Common myeloid progenitor, CD34-positive (primary cell): Measurements from ENCODE around the gene CBX7.
"Not testable (repeated sequence)": the region's sequence is repeated elsewhere in the genome, so short reads cannot be mapped to it uniquely, and the experiment has no call there.

Experiments used
- CTCF ChIA-PET: fragments of 350-600 bp; sonication (Branson Sonifier 250); formaldehyde crosslinking; loops from one replicate; lab custom pipeline; 2021; ENCODE audit warnings: antibody characterized with exemption; lab: Charles Lee
- POLR2A ChIA-PET: fragments of 350-600 bp; sonication (Branson Sonifier 250); formaldehyde crosslinking; loops from one replicate; lab custom pipeline; 2021; ENCODE audit warnings: antibody characterized with exemption; lab: Charles Lee
- DNase-seq, 3 donors: peaks; one replicate each; pipeline versions ENCODE4 v3.0.0 to v3.0.0-alpha.2; 2013
- H3K27ac ChIP-seq, 2 experiments: 1 replicate in 1 of 2; 2 replicates in 1 of 2; pipeline ENCODE4 v1.7.0; 2013; ENCODE audit warnings: inconsistent platforms in 2 of 2, low read length in 2 of 2, mild to moderate bottlenecking in 2 of 2, low read depth in 1 of 2, moderate library complexity in 1 of 2; ENCODE audit not compliant: severe bottlenecking in 2 of 2, insufficient read depth in 1 of 2, poor library complexity in 1 of 2
- H3K27me3 ChIP-seq, 5 experiments: replicated peaks in 2 of 5; 1 replicate in 3 of 5; 2 replicates in 2 of 5; pipeline versions ENCODE4 v1.6.1 to v1.7.0; 2013; ENCODE audit warnings: low read length in 4 of 5, mild to moderate bottlenecking in 2 of 5, moderate library complexity in 2 of 5, inconsistent platforms in 1 of 5; ENCODE audit not compliant: insufficient read depth in 5 of 5, control insufficient read depth in 4 of 5
- H3K36me3 ChIP-seq, 4 experiments: 1 replicate in 2 of 4; 2 replicates in 2 of 4; pipeline versions ENCODE4 v1.6.1 to v1.7.0; 2013; ENCODE audit warnings: low read length in 3 of 4, control low read depth in 1 of 4, mild to moderate bottlenecking in 1 of 4; ENCODE audit not compliant: control insufficient read depth in 4 of 4, insufficient read depth in 4 of 4
- H3K4me1 ChIP-seq, 4 experiments: 1 replicate in 3 of 4; 2 replicates in 1 of 4; pipeline versions ENCODE4 v1.6.1 to v1.7.1; 2013; ENCODE audit warnings: low read length in 3 of 4, mild to moderate bottlenecking in 3 of 4, control low read depth in 1 of 4, inconsistent platforms in 1 of 4, moderate library complexity in 1 of 4; ENCODE audit not compliant: control insufficient read depth in 4 of 4, insufficient read depth in 4 of 4; ENCODE audit errors: control extremely low read depth in 1 of 4
- H3K4me3 ChIP-seq, 7 experiments: 1 replicate in 4 of 7; 2 replicates in 3 of 7; pipeline versions ENCODE4 v1.5.1 to v1.7.0; 2013; ENCODE audit warnings: mild to moderate bottlenecking in 7 of 7, low read length in 6 of 7, moderate library complexity in 6 of 7, inconsistent platforms in 2 of 7, low read depth in 2 of 7, control low read depth in 1 of 7; ENCODE audit not compliant: insufficient read depth in 4 of 7, control insufficient read depth in 1 of 7; ENCODE audit errors: extremely low read depth in 1 of 7
- H3K9me3 ChIP-seq, 5 experiments: 1 replicate in 4 of 5; 2 replicates in 1 of 5; pipeline versions ENCODE4 v1.6.1 to v1.7.1; 2013; ENCODE audit warnings: low read length in 4 of 5, mild to moderate bottlenecking in 2 of 5, inconsistent platforms in 1 of 5, low read depth in 1 of 5, moderate library complexity in 1 of 5; ENCODE audit not compliant: control insufficient read depth in 4 of 5, insufficient read depth in 2 of 5; ENCODE audit errors: control extremely low read depth in 1 of 5
- WGBS: methylation state at CpG from one replicate; pipeline ENCODE4 v1.1.5; 2013; ENCODE audit not compliant: insufficient coverage; 5-methylcytosine and 5-hydroxymethylcytosine counted together

Gene CBX7

DNA sequence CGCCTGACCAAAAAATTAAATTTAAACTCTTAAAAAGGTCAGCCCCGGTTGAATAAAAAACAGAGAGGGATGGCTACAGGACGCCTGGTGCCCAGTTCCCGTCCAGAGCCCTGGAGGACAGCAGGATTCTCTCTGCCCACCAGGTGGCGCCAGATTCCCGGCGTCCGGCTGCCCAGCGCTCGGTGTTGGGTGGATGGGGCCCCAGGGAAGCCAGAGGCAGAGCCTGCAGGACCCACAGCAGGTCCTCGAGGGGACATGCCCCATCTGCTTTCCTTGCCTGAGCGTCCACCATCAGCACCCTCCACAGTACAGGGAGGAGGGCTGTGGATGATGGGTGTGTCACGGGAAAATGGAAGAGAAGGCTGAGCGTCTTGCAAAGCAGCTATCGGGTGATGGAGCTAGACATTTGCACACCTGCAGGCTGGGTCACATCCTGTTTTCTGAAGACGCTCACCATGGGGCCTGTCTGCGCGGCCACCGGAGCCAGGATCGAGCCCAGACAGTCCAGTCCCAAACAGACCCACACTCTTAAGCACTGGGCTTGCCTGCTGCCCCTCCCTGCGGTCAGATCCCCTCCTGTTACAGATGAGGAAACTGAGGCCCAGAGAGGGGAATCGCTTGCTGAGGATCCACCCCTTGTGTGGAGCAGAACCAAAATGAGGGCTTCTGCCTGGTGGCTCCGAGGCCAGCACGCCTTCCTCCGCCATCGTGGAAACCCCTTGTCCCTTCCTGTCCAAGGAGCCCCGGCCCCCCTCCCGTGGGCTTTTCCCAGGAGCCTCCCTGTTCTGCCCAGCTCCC, 18.5 kb upstream of the CBX7 start:
- CTCF ChIA-PET, result interaction anchor here (0.6 to 8.1 kb wide), 28 partner anchors 8 to 1895 kb away, joined by 3 to 112 read pairs (median 3); partner anchors contain the start of gene RPL3
- POLR2A ChIA-PET, result interaction anchor here (1.3 to 1.9 kb wide), 3 partner anchors 140 to 148 kb away, joined by 4 to 6 read pairs (median 4); partner anchors contain the start of gene RPL3
- DNase-seq, result peak; percentile 64 to 73 (median 71)
- peaks cover 3 to 37% (median 27%) of the 10 kb centered on the region in 4 experiments for H3K4me1 ChIP-seq
- H3K9me3 ChIP-seq, result peaks cover 0 to 2% (median 0%) of the 10 kb centered on the region in 5 experiments
- H3K27ac ChIP-seq, result no peak overlapping the region
- WGBS, result 23% methylated on average over 18 of the region's 28 CpGs
- peaks cover 0 to 9% (median 4%) of the 10 kb centered on the region in 5 experiments for H3K27me3 ChIP-seq
- peak overlapping the region in 3 of 7 experiments; percentile 19 to 57 (median 33) for H3K4me3 ChIP-seq
- H3K36me3 ChIP-seq, result no peaks in the 10 kb centered on the region

DNA sequence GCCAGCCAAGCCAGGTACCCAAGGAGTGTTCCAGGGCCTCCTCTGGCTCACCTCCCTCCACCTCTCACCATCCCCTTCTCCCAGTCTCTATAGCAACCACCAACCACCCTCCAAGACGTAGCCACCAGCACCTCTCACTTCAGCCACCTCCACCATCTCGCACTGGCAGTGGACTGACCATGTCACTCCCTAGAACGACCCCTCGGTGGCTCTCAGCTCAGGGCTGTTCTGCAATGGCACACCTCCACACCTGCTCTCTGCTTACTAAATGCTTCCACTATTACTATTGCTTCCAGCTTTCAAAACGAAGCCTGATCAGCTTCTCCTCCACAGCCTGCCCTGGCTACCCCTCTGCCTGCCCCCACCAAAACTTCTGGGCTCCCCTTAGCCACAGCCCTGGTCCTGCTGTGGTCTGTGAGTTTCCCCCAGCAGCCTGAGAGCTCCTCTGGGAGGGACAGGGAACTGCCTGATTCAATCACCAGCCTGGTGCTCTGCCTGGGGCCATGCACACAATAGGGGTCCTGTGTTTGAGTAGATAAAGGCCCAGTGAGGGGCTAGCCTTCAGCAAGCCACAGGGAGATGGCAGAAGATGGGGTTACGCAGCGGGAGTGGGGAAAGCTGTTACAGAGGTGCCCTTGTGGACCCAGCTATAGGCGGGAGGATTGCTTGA, 17.5 kb upstream of the CBX7 start:
- Histone ChIP-seq H3K4me1 (peaks cover 3 to 31% (median 24%) of the 10 kb centered on the region in 4 experiments), H3K27me3 (peaks cover 0 to 9% (median 4%) of the 10 kb centered on the region in 5 experiments), H3K9me3 (peaks cover 0 to 4% (median 0%) of the 10 kb centered on the region in 5 experiments), H3K27ac (no peak overlapping the region), H3K4me3 (no peak overlapping the region), H3K36me3 (no peaks in the 10 kb centered on the region)
- CTCF ChIA-PET, result interaction anchor here (0.7 to 8.1 kb wide), 22 partner anchors 9 to 305 kb away, joined by 3 to 112 read pairs (median 4); partner anchors contain the start of gene RPL3
- POLR2A ChIA-PET, result interaction anchor here (1.9 kb wide), 1 partner anchor 141 kb away, joined by 6 read pairs; no protein-coding TSS in a partner anchor
- DNase-seq, result no peak
- WGBS, result 56% methylated on average over 7 of the region's 8 CpGs

DNA sequence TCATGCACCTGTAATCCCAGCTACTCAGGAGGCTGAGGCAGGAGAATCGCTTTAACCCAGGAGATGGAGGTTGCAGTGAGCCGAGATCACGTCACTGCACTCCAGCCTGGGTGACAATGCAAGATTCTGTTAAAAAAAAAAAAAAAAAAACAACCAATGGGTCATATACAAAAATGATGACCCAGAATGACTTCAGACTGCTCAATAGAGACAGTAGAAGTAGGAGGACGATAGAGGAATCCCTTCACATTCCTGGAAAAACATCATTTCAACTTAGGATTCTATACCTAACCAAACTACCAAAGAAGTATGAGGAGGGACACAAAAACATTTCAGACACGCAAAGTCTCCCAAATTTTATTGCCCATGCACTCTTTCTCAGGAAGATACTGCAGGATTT, 14.1 kb upstream of the CBX7 start:
- Histone ChIP-seq H3K27ac (no peak overlapping the region), H3K4me1 (peaks cover 0 to 8% (median 7%) of the 10 kb centered on the region in 4 experiments), H3K27me3 (peaks cover 0 to 9% (median 5%) of the 10 kb centered on the region in 5 experiments), H3K9me3 (peaks cover 0 to 4% (median 0%) of the 10 kb centered on the region in 5 experiments), H3K36me3 (no peaks in the 10 kb centered on the region), H3K4me3 (no peak overlapping the region)
- ChIA-PET CTCF (interaction anchor here (1.1 to 8.1 kb wide), 5 partner anchors 11 to 150 kb away, joined by 3 to 112 read pairs (median 5); partner anchors contain the start of gene RPL3), POLR2A (no interaction called here)
- WGBS, result 80% methylated on average over 3 of the region's 5 CpGs
- no peak for DNase-seq

DNA sequence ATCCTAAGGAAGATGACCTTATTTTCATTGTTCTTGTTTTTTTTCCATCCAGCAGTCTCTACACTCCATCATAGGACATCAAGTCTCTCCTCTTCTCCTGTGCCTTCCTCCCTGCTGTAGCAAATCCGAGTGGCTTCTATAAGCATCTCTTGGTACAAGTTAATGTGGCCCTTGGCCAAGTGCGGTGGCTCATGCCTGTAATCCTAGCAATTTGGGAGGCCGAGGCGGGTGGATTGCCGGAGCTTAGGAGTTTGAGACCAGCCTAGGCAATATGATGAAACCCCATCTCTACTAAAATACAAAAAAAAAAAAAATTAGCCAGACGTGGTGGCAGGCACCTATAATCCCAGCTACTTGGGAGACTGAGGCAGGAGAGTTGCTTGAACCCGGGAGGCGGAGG, 3.6 kb upstream of the CBX7 start:
- POLR2A ChIA-PET, result not testable (repeated sequence)

DNA sequence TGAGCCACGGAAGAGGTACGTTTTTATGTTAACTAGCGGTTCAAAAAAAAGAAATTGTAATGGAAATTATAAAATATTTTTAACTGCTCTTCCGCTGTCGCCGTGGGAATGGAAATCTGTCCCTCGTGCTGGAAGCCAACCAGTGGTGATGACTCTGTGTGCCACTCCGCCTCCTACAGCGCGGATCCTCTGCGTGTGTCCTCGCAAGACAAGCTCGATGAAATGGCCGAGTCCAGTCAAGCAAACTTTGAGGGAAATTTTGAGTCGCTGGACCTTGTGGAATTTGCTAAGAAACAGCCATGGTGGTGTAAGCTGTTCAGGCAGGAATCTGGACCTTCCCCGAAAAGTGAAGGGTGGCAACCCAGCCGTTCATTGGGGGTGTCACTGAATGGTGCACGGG, 2.9 kb upstream of the CBX7 start:
- WGBS, result 90% methylated on average over 11 of the region's 18 CpGs
- CTCF ChIA-PET, result interaction anchor here (0.8 to 2.5 kb wide), 6 partner anchors 11 to 163 kb away, joined by 3 to 9 read pairs (median 3); no protein-coding TSS in a partner anchor
- H3K27me3 ChIP-seq, result peaks cover 9 to 29% (median 14%) of the 10 kb centered on the region in 5 experiments

More for the DNA sequence above, 3.6 kb upstream of the CBX7 start:
- H3K4me1 ChIP-seq, result peaks cover 0 to 18% (median 14%) of the 10 kb centered on the region in 4 experiments
- peaks cover 9 to 29% (median 14%) of the 10 kb centered on the region in 5 experiments for H3K27me3 ChIP-seq
- DNase-seq, H3K36me3 ChIP-seq, H3K27ac ChIP-seq, H3K9me3 ChIP-seq, H3K4me3 ChIP-seq: not testable (repeated sequence)
- WGBS, result 100% methylated on average over 2 of the region's 8 CpGs
- CTCF ChIA-PET, result interaction anchor here (0.8 to 2.5 kb wide), 4 partner anchors 11 to 160 kb away, joined by 3 to 9 read pairs (median 3); no protein-coding TSS in a partner anchor

DNA sequence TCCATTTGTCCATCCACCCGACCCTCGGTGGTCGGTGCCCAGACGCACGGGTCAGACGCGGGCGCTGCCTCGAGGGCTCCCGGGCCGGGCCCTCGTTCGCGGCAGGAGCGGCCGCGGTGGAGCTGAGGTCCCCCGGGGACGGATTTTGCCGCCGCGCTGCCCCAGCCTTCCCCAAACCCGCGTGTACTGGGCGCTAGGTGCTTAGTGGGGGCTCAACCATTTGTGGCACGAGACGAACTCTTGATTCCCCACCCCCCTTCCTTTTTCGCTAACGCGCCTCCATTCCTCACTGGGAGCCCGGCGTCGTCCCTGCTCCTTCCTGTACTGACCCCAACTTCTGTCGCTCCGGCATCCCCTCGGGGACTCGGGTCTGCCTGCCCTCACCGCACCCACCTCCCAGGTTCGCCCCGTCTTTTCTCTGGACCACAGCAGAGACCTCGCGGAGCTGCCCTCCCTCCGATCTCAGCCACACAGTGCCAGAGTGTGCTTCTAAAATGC, 789 bp upstream of the CBX7 start:
- no peaks in the 10 kb centered on the region for H3K9me3 ChIP-seq
- peak overlapping the region; percentile 35 to 84 (median 63) for H3K4me3 ChIP-seq
- H3K4me1 ChIP-seq, result peaks cover 0 to 22% (median 14%) of the 10 kb centered on the region in 4 experiments
- POLR2A ChIA-PET, result interaction anchor here (0.9 to 2.3 kb wide), 2 partner anchors 9 to 166 kb away, joined by 3 to 7 read pairs; partner anchors contain the start of gene RPL3
- peak in 1 of 3 donors; percentile 18 for DNase-seq
- no peak overlapping the region for H3K27ac ChIP-seq
- H3K27me3 ChIP-seq, result peaks cover 9 to 29% (median 14%) of the 10 kb centered on the region in 5 experiments
- CTCF ChIA-PET, result no interaction called here
- peaks cover 0 to 5% (median 2%) of the 10 kb centered on the region in 4 experiments for H3K36me3 ChIP-seq
- under 1% methylated on average over 40 of the region's 43 CpGs for WGBS

More for the DNA sequence above, 2.9 kb upstream of the CBX7 start:
- H3K4me3 ChIP-seq, result no peak overlapping the region
- no peaks in the 10 kb centered on the region for H3K9me3 ChIP-seq
- no peaks in the 10 kb centered on the region for H3K36me3 ChIP-seq
- no peak for DNase-seq
- H3K27ac ChIP-seq, result no peak overlapping the region
- POLR2A ChIA-PET, result no interaction called here
- peaks cover 0 to 18% (median 14%) of the 10 kb centered on the region in 4 experiments for H3K4me1 ChIP-seq
